Astrocyte of the cerebellum (primary cell): Measurements from ENCODE around the gene PLK1.
"Not testable (repeated sequence)": the region's sequence is repeated elsewhere in the genome, so short reads cannot be mapped to it uniquely, and the experiment has no call there.

ENCODE experiments used
- DNase-seq: peaks from one replicate; pipeline ENCODE4 v3.0.0-alpha.2; 2011; ENCODE audit warnings: low read depth
- H3K4me3 ChIP-seq: 2 replicates; pipeline ENCODE4 v1.5.1; 2011; ENCODE audit warnings: mild to moderate bottlenecking, low read depth, low read length, moderate library complexity
- in situ Hi-C: cut with HindIII; loops from 2 replicates; pipeline ENCODE4 v1.10.0; 2017; ENCODE audit warnings: low sequenced_read_pairs
- TF ChIP-seq, protein P1 (sequence below): IDR thresholded peaks from 2 replicates; pipeline ENCODE4 v1.5.1; 2012; ENCODE audit warnings: low read length, low read depth, moderate library complexity, mild to moderate bottlenecking; ENCODE audit errors: missing control alignments

PLK1 gene

DNA sequence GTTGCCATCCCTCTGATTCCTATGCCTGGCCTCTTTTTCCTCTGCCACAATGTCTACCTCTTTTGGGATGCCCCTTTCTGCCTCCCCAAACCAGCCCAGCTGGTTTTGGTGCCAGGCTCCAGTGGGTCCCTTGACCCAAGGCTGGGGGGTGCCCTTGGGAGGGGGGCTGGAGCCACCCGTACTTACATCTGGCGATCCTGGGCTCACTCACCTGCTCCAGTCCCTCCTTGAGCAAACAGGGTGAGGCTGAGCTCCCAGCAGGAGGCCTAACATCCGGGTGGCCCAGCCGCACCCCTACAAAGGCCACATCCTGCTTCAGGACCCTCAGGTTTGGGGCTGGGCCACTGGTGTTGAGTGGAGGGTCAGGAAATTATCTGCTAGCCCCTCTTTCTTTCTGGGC, 33.1 kb downstream of the PLK1 start:
- in situ Hi-C loops = no loop called here
- no peak for DNase-seq
- TF ChIP-seq, protein P1, sequence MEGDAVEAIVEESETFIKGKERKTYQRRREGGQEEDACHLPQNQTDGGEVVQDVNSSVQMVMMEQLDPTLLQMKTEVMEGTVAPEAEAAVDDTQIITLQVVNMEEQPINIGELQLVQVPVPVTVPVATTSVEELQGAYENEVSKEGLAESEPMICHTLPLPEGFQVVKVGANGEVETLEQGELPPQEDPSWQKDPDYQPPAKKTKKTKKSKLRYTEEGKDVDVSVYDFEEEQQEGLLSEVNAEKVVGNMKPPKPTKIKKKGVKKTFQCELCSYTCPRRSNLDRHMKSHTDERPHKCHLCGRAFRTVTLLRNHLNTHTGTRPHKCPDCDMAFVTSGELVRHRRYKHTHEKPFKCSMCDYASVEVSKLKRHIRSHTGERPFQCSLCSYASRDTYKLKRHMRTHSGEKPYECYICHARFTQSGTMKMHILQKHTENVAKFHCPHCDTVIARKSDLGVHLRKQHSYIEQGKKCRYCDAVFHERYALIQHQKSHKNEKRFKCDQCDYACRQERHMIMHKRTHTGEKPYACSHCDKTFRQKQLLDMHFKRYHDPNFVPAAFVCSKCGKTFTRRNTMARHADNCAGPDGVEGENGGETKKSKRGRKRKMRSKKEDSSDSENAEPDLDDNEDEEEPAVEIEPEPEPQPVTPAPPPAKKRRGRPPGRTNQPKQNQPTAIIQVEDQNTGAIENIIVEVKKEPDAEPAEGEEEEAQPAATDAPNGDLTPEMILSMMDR = no peak

DNA sequence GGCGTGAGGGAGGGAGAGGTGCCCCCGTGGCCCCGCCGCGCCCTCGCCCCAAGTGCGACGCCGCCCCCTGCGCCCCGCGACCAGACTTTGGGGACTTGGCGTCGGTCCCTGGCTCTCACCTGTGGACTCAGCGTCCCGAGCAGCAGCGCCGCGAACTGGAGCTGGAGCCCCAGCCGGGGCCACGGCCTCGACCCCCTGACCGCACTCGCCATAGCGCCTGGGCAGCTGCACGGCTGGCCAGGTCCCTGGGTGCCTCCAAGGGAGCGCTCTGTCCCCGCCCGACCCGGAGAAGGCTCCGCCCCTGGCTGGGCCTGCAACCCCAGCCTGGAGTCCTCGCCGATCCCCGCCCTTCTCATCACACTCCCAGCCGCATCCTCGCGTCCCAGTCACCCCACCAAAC, 34.3 kb downstream of the PLK1 start, which contains the start of gene ERN2:
TSS of gene ERN2 (minus strand) at position 247 of the 400 bp plus-strand sequence. CDS start at position 212, 35 bp downstream.
- no peak for DNase-seq
- in situ Hi-C loops = no loop called here
- TF ChIP-seq, protein P1 = no peak
- no peak within 1 kb of the TSS for H3K4me3 ChIP-seq

More for the DNA sequence above, 33.1 kb downstream of the PLK1 start:
- no peak overlapping the region for H3K4me3 ChIP-seq

DNA sequence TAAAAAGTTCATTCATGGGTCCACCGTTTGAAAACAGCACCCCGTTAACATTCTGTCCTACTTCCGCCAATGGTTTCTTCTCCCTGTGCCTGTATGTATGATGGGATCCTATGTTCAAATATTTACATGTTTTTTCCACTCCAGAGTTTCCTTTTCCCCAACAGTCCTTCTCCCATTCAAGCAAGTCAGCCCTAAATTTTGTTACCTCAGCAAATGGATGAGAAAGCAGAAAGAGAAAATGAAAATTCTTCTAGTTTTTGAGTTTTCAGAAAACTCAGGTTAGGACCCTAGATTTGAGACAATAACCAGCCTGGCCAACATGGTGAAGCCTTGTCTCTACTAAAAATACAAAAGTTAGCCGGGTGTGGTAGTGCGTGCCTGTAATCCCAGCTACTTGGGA, 37.8 kb downstream of the PLK1 start:
- in situ Hi-C loops = no loop called here
- DNase-seq = no peak
- H3K4me3 ChIP-seq = no peak overlapping the region
- TF ChIP-seq, protein P1 = no peak

DNA sequence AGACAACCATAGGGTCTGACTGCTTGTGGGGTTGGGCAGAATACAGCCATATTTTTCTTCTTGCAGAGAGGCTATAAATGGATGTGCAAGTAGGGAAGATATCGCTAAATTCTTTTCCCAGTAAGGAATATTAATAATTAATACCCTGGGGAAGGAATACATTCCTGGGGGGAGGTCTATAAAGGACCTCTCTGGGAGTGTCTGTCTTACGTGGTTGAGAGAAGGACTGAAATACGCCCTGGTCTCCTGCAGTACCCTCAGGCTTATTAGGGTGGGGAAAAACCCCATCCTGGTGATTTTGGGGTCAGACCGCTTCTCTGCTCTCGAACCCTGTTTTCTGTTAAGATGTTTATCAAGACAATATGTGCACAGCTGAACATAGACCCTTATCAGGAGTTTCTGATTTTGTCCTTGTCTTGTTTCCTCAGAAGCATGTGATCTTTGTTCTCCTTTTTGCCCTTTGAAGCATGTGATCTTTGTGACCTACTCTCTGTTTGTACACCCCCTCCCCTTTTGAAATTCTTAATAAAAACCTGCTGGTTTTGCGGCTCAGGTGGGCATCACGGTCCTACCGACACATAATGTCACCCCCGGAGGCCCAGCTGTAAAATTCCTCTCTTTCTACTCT, 44.0 kb downstream of the PLK1 start:
- in situ Hi-C loops, DNase-seq, H3K4me3 ChIP-seq: not testable (repeated sequence)

DNA sequence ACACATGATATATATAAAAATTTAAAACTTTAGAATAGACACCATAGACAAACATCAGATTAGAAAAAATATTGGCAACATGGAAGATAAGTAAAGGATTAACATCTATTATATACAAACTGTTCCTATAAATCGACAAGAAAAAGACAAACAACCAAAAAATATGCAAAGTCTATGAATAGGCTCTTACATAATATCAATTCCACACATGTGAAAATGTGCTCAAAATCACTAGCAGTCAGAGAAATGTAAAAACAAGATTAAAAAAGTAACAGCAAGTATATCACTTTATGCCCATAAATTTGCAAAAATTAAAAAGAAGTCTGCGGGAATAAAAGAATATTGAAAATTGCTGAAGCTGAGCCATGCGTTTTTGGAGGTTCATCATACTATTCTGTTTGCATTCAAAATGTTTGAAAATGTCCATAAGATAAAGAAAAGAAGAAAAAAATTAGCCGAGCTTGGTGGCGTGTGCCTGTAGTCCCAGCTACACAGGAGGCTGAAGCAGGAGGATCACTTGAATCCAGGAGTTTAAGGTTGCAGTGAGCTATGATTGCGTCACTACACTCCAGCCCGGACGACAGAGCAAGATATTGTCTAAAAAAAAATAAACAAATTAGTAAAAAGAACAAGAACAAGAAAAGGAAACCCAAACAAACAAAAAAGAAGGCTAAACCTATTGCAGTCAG, 45.6 kb downstream of the PLK1 start:
- no peak overlapping the region for H3K4me3 ChIP-seq
- no peak for DNase-seq
- TF ChIP-seq, protein P1 = no peak
- in situ Hi-C loops = no loop called here

DNA sequence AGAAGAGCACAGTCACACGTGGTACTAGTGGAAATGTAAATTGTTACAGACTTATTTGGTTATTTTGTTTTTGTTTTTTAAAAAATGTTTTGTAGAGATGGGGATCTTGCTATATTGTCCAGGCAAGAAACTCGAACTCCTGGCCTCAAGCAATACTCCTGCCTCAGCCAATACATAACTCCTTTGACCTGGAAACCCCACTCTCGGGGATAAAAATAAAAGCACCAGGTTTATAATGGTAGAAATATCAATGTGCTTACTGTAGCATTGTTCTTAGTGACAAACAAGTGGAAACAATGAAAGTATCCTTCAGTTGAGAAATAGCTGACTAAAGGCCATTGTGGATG, 46.1 kb downstream of the PLK1 start:
- no peak overlapping the region for H3K4me3 ChIP-seq
- TF ChIP-seq, protein P1 = no peak
- in situ Hi-C loops = no loop called here
- DNase-seq = no peak

DNA sequence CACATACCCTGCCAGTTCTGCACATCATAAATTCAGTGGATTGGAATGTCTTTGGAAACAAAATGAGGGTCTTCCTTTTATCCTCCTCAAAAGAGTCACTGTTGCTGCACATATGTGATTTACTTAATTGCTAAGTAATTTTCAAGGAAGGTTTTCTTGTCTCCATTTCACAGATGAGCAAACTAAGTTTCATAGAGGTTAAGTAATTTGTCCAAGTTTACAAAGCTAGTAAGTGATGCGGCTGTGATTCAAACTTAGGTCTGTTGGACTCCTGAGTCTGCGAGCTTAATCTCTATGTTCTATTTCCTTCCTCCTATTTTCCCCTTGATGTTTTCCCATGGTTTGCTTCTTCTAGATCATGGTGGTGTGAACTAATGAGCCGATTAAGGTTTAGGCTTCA, 48.0 kb downstream of the PLK1 start:
- TF ChIP-seq, protein P1 = no peak
- DNase-seq = no peak
- H3K4me3 ChIP-seq = no peak overlapping the region
- in situ Hi-C loops = no loop called here
